Upper lobe of left lung (tissue), 4 donors: ENCODE data around the gene AKNAD1.

Source experiments
- POLR2A ChIP-seq, 4 donors: fragments of 450-650 bp; IDR thresholded peaks; one replicate each; pipeline ENCODE4 v1.5.1; 2016 to 2017; ENCODE audit warnings: antibody characterized with exemption in 4 of 4, mild to moderate bottlenecking in 2 of 4
- POLR2AphosphoS5 ChIP-seq, 2 donors: sonication (generic); formaldehyde crosslinking; IDR thresholded peaks; one replicate each; pipeline ENCODE4 v1.5.1; 2017; ENCODE audit warnings: antibody characterized with exemption in 2 of 2

GRCh38 chr1:108832929-108833328 is 24.0 kb downstream of the AKNAD1 start:
- TF ChIP-seq POLR2A (IDR thresholded peaks at IDR 0.05) (no peak), POLR2AphosphoS5 (IDR thresholded peaks at IDR 0.05) (no peak)
